HuH-7.5 (cell line): ENCODE measurements around the gene WDR64.
"Not testable (repeated sequence)": the region's sequence is repeated elsewhere in the genome, so short reads cannot be mapped to it uniquely, and the experiment has no call there.

ENCODE experiments used
- DNase-seq: peaks from one replicate; pipeline ENCODE4 v3.0.0; 2011; ENCODE audit warnings: low spot score

WDR64 gene

GRCh38 chr1:241800640-241801039 is 148.6 kb downstream of the WDR64 start:
- no peak for DNase-seq

- no peak for DNase-seq
These were observed 150.8 kb downstream of the WDR64 start for GRCh38 chr1:241802863-241803262.

GRCh38 chr1:241804706-241805105 is 152.6 kb downstream of the WDR64 start:
- not testable (repeated sequence) for DNase-seq

GRCh38 chr1:241808265-241808664 is 156.2 kb downstream of the WDR64 start:
- DNase-seq = no peak

- no peak for DNase-seq
These were observed 158.8 kb downstream of the WDR64 start for GRCh38 chr1:241810769-241811405.

- DNase-seq = no peak
These were observed 161.8 kb downstream of the WDR64 start for GRCh38 chr1:241813768-241814320.

- no peak for DNase-seq
These were observed 163.9 kb downstream of the WDR64 start for GRCh38 chr1:241816008-241816407.

- DNase-seq = no peak
These were observed 165.3 kb downstream of the WDR64 start for GRCh38 chr1:241817331-241817792.

- no peak for DNase-seq
These were observed 166.0 kb downstream of the WDR64 start for GRCh38 chr1:241817956-241818612.

- DNase-seq = no peak
These were observed 167.3 kb downstream of the WDR64 start for GRCh38 chr1:241819340-241819866.

GRCh38 chr1:241821363-241821762 is 169.3 kb downstream of the WDR64 start:
- no peak for DNase-seq

GRCh38 chr1:241822846-241823245 is 170.8 kb downstream of the WDR64 start:
- no peak for DNase-seq

GRCh38 chr1:241823925-241824324 is 171.8 kb downstream of the WDR64 start:
- DNase-seq = no peak

- DNase-seq = no peak
These were observed 173.5 kb downstream of the WDR64 start for GRCh38 chr1:241825581-241825980.

GRCh38 chr1:241826613-241827012 is 174.5 kb downstream of the WDR64 start:
- not testable (repeated sequence) for DNase-seq

- no peak for DNase-seq
These were observed 175.2 kb downstream of the WDR64 start for GRCh38 chr1:241827264-241827663.

- DNase-seq = no peak
These were observed 176.5 kb downstream of the WDR64 start for GRCh38 chr1:241828463-241829021.

GRCh38 chr1:241829468-241829867 is 177.4 kb downstream of the WDR64 start:
- DNase-seq = no peak

GRCh38 chr1:241834733-241835377 is 182.8 kb downstream of the WDR64 start:
- no peak for DNase-seq

- DNase-seq = no peak
These were observed 184.9 kb downstream of the WDR64 start for GRCh38 chr1:241836941-241837340.

- no peak for DNase-seq
These were observed 185.3 kb downstream of the WDR64 start for GRCh38 chr1:241837416-241837815.

- DNase-seq = no peak
These were observed 185.8 kb downstream of the WDR64 start for GRCh38 chr1:241837901-241838300.
